GM12865 (cell line): Measurements from ENCODE around the gene AGGF1.

Source experiments
- DNase-seq: peaks from one replicate; pipeline ENCODE4 v3.0.0; 2010; ENCODE audit warnings: low read depth
- H3K4me3 ChIP-seq: 2 replicates; pipeline ENCODE4 v1.5.1; 2011; ENCODE audit warnings: mild to moderate bottlenecking, low read depth, low read length, control low read depth
- TF ChIP-seq, protein P1 (sequence below): IDR thresholded peaks from 2 replicates; pipeline ENCODE4 v1.5.1; 2011; ENCODE audit warnings: low read length, control low read depth, low read depth, inconsistent platforms; ENCODE audit not compliant: insufficient read depth; ENCODE audit errors: missing control alignments

Gene AGGF1

DNA sequence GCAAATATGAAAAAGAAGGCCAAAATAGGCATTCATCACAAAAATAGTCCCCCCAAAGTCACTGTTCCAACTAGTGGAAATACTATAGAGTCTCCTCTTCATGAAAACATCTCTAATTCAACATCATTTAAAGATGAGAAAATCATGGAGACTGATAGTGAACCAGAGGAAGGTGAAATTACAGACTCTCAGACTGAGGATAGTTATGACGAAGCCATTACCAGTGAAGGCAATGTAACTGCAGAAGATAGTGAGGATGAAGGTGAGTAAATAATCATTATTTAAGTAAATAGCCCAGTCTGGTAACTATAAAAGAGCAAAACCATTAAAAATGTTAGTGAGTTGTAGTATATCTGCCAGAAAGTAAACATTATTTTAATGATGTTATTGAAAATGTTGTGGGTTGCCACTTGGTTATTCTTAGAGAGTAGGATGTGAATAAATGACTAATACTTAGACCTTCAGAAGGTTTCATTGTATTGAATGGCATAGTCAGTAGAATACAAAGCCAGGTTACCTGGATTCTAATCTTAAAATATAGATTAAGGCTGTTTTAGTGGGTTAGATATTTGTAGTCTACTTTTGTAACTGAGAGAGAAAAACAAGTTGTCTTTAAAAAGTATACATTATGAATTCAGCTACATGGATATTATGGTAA is 16.3 kb downstream of the AGGF1 start:
- DNase-seq = no peak
- H3K4me3 ChIP-seq = no peak overlapping the region
- TF ChIP-seq, protein P1, sequence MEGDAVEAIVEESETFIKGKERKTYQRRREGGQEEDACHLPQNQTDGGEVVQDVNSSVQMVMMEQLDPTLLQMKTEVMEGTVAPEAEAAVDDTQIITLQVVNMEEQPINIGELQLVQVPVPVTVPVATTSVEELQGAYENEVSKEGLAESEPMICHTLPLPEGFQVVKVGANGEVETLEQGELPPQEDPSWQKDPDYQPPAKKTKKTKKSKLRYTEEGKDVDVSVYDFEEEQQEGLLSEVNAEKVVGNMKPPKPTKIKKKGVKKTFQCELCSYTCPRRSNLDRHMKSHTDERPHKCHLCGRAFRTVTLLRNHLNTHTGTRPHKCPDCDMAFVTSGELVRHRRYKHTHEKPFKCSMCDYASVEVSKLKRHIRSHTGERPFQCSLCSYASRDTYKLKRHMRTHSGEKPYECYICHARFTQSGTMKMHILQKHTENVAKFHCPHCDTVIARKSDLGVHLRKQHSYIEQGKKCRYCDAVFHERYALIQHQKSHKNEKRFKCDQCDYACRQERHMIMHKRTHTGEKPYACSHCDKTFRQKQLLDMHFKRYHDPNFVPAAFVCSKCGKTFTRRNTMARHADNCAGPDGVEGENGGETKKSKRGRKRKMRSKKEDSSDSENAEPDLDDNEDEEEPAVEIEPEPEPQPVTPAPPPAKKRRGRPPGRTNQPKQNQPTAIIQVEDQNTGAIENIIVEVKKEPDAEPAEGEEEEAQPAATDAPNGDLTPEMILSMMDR = no peak

DNA sequence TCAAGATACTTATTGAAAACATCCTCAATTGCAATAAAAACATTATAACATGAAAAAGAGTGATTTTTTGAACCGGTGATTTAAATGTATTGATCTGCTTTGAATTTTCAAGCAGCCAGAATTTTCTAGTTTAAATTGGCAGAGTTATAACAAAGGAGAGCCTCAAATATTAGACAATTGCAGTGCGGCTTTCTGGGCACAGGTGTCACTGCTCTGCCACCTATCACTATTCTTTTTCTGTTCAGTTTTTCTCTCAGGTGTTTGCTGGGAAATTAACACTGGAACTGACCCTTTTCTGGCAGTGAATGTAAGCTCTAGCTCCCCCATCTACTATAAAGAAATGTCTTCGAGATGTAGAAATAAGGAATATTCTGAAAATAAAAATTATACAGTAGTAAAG is 33.8 kb downstream of the AGGF1 start:
- TF ChIP-seq, protein P1 = no peak
- no peak for DNase-seq
- H3K4me3 ChIP-seq = no peak overlapping the region

DNA sequence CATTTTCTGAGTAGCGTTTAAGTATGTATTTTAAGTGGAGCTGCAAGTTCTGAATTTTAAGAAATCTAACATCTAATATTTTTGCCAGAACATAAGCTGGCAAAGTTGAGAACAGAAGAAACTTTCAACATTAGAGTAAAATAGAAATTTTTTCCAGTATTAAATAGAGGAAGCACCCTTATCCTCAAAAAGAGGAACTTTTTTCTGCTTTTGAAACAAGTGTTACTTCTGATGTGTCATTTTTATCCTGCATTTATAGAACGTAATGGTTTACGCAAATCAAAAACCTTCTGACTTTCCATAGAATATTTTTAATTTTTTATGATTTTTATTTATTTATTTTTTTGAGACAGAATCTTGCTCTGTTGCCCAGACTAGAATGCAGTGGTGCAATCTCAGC is 35.1 kb downstream of the AGGF1 start:
- no peak for DNase-seq
- no peak overlapping the region for H3K4me3 ChIP-seq
- TF ChIP-seq, protein P1 = no peak

DNA sequence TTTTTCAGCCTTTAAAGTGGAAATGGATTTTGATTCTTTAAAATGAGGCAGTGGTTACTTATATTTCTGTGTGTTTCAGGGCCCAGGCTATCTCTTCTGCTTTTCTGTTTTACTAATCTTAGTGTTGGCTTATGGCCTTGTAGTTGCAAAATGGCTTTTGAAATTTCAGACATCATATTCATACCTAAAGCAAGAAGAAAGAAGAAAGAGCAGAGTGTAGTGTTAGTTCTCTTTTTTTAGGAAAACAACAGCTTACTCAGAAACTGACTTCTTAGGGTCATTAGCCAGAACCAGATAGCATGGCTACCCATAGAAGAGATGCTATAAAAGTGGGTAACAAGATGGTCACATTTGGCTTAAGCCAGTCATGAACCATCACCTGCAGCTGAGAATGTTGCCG is 36.0 kb downstream of the AGGF1 start:
- DNase-seq = no peak
- TF ChIP-seq, protein P1 = no peak
- H3K4me3 ChIP-seq = no peak overlapping the region

DNA sequence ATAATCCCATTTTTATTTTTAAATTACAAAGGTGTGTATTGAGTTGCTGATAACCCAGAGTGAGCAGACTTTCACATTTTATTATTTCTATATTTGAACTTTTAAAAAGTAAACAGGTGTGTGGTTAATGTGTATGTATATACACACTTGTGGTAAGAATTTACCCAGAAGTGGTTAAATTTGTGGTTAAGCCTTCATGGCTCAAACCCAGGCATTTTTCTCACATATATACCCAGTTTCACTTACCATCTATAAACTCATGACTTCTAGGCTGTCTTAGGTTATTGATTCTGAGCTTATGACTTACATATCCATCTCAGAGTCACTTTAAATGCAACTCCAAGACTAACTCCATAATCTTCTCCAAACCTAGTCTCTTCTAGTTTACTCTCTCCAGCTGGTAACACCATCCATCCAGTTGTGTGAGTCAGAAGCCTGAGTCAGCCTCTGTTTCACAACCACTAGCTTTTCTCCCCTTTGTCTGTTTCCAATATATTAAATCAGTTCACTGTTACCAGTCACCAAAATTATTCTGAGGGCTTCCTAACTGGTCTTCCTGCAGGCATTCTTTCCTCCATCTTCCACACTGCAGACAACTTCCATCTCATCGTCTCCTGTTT is 36.7 kb downstream of the AGGF1 start:
- peak; percentile 40 for DNase-seq
- H3K4me3 ChIP-seq = no peak overlapping the region
- TF ChIP-seq, protein P1 = no peak

DNA sequence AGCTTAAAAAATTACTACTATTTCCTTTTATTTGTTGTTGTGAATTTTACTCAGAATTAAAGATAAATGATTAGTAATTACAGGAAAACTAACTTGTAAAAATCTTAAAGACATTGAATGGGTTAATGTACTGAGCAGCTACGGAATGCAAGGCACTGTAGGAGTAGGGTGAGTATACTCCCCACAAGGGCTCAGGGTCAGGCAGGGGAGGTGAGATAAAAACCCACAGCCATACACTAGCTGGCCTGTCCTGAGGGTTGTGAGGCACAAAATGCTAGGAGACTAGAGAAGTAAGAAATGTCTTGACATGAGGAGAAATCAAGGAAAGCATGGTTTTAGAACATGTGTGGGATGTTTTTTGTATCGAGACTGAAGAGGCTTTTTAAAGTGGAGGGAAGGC is 43.5 kb downstream of the AGGF1 start:
- TF ChIP-seq, protein P1 = no peak
- H3K4me3 ChIP-seq = no peak overlapping the region
- no peak for DNase-seq

DNA sequence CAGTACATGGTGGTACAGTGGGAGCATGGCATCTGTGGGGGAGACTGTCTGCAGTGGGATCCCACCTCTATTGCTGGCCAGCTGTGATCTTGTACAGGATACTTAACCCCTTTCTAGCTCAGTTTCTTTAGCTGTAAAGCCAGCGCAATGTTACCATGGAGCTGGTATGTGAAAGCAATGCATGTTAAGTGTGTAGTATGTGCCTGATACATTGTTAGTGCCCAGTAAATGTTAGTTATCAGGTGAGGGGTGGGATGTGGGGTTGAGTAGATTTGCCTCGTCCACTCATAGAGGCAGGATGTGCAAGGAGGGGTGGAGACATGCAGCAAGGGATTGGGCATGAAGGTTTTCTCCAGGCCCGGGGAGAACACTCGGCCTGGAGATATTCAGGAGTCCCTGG is 44.5 kb downstream of the AGGF1 start:
- DNase-seq = no peak
- H3K4me3 ChIP-seq = no peak overlapping the region
- TF ChIP-seq, protein P1 = no peak
